Testis (tissue), 3 donors: ENCODE measurements around the gene ANKRD1. TPM values are rescaled to one million over a fixed set of nuclear protein-coding genes. Genes with fewer than 3 reads are reported as not detected.

ENCODE experiments used
- DNase-seq: peaks from one replicate; pipeline ENCODE4 v3.0.0-alpha.2; 2019
- H3K27ac ChIP-seq, 2 donors: fragments of 200-600 bp; sonication (generic); one replicate each; pipeline ENCODE4 v1.5.1; 2019
- H3K27me3 ChIP-seq: fragments of 200-600 bp; sonication (generic); one replicate; pipeline ENCODE4 v1.5.1; 2019
- H3K36me3 ChIP-seq: fragments of 200-600 bp; sonication (generic); one replicate; pipeline ENCODE4 v1.5.1; 2017; ENCODE audit warnings: low read depth; ENCODE audit errors: missing control alignments
- H3K4me1 ChIP-seq: fragments of 200-600 bp; sonication (generic); one replicate; pipeline ENCODE4 v1.5.1; 2019
- H3K4me3 ChIP-seq, 2 donors: fragments of 200-600 bp; sonication (generic); one replicate each; pipeline ENCODE4 v1.5.1; 2017 to 2019
- H3K9me3 ChIP-seq: fragments of 200-600 bp; sonication (generic); one replicate; pipeline ENCODE4 v1.5.1; 2017
- POLR2A ChIP-seq: fragments of 450-650 bp; IDR thresholded peaks from one replicate; pipeline ENCODE4 v1.6.1; 2017; ENCODE audit warnings: antibody characterized with exemption, mild to moderate bottlenecking, moderate library complexity
- WGBS, 2 donors: methylation state at CpG; one replicate each; pipeline ENCODE4 v1.1.5; 2018; 5-methylcytosine and 5-hydroxymethylcytosine counted together
- intact Hi-C: fragments of 100-400 bp; cut with DNase I; formaldehyde crosslinking; loops from one replicate; pipeline ENCODE4 v1.15.1; 2023; ENCODE audit warnings: low total_unique reads
- polyA plus RNA-seq: library from polyadenylated mRNA; stranded (reverse); fragments of 350-450 nt; fragmentation: Illumina TruSeq; extraction: RNeasy Lipid Tissue Mini Kit (QIAGEN cat#74804); gene quantifications from one replicate; pipeline ENCODE4 v1.2.3, GENCODE V29; 2014; ENCODE audit warnings: low read depth, low replicate concordance; ENCODE audit not compliant: insufficient read depth
- total RNA-seq, 2 donors: library from RNA; depleted of rRNA; stranded (reverse); fragments of >200 nt; gene quantifications; one replicate each; pipeline ENCODE4 v1.2.3, GENCODE V29; 2016
- TF ChIP-seq, protein P1 (sequence below), 3 experiments: fragments of 450-650 bp in 2 of 3; fragments of 200-600 bp in 1 of 3; sonication (generic) in 1 of 3; IDR thresholded peaks; one replicate each; pipeline ENCODE4 v1.5.1; 2016 to 2019; ENCODE audit warnings: antibody characterized with exemption in 3 of 3, mild to moderate bottlenecking in 2 of 3, moderate library complexity in 1 of 3

ANKRD1 gene
- total and polyA plus RNA-seq, 3 donors from 2014 or later: 0.19 to 2.1 TPM; not detected in 1

DNA sequence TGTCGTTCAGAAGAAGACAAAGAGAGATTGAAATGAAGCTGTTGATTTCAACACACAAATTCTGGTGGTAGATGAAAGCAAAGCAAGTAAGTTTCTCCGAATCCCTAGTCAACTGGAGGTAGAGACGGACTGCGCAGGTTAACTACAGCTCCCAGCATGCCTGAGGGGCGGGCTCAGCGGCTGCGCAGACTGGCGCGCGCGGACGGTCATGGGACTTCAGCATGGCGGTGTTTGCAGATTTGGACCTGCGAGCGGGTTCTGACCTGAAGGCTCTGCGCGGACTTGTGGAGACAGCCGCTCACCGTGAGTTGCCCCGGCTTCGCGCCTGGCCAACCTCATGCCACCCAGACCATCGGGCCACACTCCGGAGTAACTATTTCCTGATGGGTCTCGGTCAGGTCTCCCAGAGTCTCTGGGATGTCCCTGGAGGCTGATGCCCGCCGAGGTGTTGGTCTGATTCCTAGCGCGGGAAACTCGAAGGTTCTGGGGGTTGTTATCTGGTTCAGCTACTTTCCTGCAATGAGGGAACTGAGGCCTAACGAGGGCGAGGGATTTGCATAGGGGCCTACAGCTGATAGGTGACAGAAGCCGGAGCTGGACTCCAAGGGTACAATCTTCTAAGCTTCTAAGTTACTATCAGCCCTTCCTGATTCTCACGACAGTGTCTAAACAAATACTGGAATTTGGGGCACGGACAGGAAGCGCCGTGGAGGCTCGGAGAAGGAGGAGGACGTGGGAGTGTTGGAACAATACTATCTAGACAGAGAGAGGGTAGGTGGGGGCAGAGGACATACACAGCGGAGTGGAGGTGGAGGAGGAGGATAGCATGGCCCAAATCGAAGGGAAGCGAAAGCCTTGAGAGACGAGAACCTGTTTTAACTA, 48.9 kb downstream of the ANKRD1 start, which contains the start of gene RPP30:
RPP30 (plus strand) TSS at position 209 of the 882 bp plus-strand sequence; CDS start at position 222, 13 bp downstream.
- H3K4me1 ChIP-seq: peaks cover 5% of the 10 kb centered on the region
- no peaks in the 10 kb centered on the region for H3K27me3 ChIP-seq
- DNase-seq: peak; percentile 92
- intact Hi-C loops: no loop called here
- TF ChIP-seq POLR2A: no peak
- TF ChIP-seq, protein P1, sequence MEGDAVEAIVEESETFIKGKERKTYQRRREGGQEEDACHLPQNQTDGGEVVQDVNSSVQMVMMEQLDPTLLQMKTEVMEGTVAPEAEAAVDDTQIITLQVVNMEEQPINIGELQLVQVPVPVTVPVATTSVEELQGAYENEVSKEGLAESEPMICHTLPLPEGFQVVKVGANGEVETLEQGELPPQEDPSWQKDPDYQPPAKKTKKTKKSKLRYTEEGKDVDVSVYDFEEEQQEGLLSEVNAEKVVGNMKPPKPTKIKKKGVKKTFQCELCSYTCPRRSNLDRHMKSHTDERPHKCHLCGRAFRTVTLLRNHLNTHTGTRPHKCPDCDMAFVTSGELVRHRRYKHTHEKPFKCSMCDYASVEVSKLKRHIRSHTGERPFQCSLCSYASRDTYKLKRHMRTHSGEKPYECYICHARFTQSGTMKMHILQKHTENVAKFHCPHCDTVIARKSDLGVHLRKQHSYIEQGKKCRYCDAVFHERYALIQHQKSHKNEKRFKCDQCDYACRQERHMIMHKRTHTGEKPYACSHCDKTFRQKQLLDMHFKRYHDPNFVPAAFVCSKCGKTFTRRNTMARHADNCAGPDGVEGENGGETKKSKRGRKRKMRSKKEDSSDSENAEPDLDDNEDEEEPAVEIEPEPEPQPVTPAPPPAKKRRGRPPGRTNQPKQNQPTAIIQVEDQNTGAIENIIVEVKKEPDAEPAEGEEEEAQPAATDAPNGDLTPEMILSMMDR (IDR thresholded peaks at IDR 0.05): peak in 1 of 3 experiments; percentile 17
- peak within 1 kb of the TSS; percentile 63 to 78 for H3K27ac ChIP-seq
- 0% methylated on average over 25 to 43 of the region's 43 CpGs for WGBS, 2 donors
- no peaks in the 10 kb centered on the region for H3K9me3 ChIP-seq
- H3K4me3 ChIP-seq: peak within 1 kb of the TSS; percentile 83
- no peaks in the 10 kb centered on the region for H3K36me3 ChIP-seq

DNA sequence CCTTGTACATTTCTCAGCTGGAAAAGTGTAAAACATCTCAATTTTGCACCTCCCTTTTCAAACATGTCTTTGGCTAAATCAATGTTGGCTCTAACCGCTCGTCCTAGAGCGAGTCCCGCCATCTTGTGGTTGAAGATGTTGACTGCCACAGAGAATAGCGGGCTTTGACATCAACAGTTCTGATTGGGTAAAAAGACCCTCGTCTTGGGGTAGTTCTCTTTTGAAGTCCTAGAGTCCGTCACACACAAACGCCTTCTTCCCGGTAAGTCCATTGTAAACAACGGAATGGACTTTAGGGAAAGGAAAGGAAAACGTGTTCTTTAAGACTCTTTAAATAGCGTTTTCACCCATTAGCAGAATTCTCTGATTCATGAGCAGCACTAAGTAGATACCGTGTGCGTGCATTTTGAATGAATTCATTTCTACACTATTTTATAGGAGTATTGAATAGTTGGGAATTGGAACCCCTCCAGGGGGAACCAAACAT, 49.6 kb downstream of the ANKRD1 start:
- TF ChIP-seq POLR2A: no peak
- TF ChIP-seq, protein P1 (IDR thresholded peaks at IDR 0.05): peak; percentile 11 to 49 (median 37)
- Histone ChIP-seq H3K4me3 (peak overlapping the region; percentile 83), H3K4me1 (peaks cover 5% of the 10 kb centered on the region), H3K9me3 (no peaks in the 10 kb centered on the region), H3K27me3 (no peaks in the 10 kb centered on the region), H3K36me3 (no peaks in the 10 kb centered on the region), H3K27ac (peak overlapping the region in 1 of 2 donors; percentile 78)
- 1 to 2% methylated on average over 14 of the region's 14 CpGs for WGBS, 2 donors
- intact Hi-C loops: no loop called here
- peak; percentile 66 for DNase-seq

DNA sequence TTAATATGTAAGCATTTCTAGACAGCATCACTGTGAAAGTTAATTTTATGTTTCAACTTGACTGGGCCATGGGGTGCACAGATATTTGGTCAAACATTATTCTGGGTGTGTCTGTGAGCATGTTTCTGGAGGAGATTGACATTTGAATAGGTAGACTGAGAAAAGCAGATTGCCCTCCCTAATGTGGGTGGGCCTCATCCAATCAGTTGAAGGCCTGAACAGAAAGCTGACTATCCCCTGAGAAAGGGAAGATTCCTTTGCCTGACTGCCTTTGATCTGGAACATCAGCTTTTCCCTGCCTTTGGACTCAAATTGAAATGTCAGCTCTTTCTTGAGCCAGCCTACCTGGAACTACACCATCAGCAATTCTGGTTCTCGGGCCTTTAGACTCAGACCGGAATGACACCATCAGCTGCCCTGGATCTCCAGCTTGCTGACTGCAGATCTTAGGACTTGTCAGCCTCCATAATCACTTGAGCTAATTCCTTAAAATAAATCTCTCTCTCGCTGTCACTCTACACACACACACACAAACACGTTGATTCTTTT, 54.8 kb downstream of the ANKRD1 start:
- Histone ChIP-seq H3K27me3 (no peaks in the 10 kb centered on the region), H3K4me3 (no peak overlapping the region), H3K27ac (no peak overlapping the region), H3K4me1 (no peaks in the 10 kb centered on the region), H3K9me3 (no peaks in the 10 kb centered on the region), H3K36me3 (no peaks in the 10 kb centered on the region)
- WGBS, 2 donors: 94 to 95% methylated on average over 4 of the region's 4 CpGs
- DNase-seq: no peak
- TF ChIP-seq POLR2A: no peak
- TF ChIP-seq, protein P1 (IDR thresholded peaks at IDR 0.05): no peak
- intact Hi-C loops: no loop called here

DNA sequence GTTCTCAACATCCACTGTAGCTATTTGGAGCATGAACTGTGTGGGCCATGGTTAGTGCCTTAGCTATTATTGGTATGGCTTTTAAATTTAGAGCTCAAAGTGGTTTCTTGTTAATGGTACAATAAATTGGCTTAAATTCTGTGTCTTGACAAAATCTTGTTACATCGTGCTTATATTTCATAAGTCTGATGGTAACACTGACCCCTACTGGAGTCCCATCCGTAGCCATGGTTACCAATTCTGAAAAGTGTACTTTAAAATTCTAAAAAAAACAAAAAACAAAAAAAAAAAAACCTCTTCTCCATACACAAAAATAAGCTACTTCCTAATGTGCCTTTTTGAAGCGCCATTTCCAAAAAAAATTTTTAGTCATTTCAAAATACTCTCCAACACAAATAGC, 55.5 kb downstream of the ANKRD1 start:
- Histone ChIP-seq H3K9me3 (no peaks in the 10 kb centered on the region), H3K27me3 (no peaks in the 10 kb centered on the region), H3K36me3 (no peaks in the 10 kb centered on the region), H3K4me1 (no peaks in the 10 kb centered on the region), H3K4me3 (no peak overlapping the region), H3K27ac (no peak overlapping the region)
- 46 to 47% methylated on average over 3 of the region's 3 CpGs for WGBS, 2 donors
- DNase-seq: no peak
- intact Hi-C loops: no loop called here
- TF ChIP-seq, protein P1 (IDR thresholded peaks at IDR 0.05): peak in 1 of 3 experiments; percentile 15
- TF ChIP-seq POLR2A: no peak
